Central memory CD8-positive, alpha-beta T cell (primary cell): ENCODE measurements around the gene ME1.
"Not testable (repeated sequence)": the region's sequence is repeated elsewhere in the genome, so short reads cannot be mapped to it uniquely, and the experiment has no call there.

Experiments
- ATAC-seq: fragments of 150-1000 bp; cut with Tn5 transposase; replicated peaks from 2 replicates; pipeline ENCODE4 v1.10.0; 2022; ENCODE audit warnings: mild to moderate bottlenecking, moderate FRiP score, moderate number of reproducible peaks; ENCODE audit not compliant: poor library complexity, severe bottlenecking; ENCODE audit errors: extremely low read depth
- DNase-seq, 2 donors: peaks; one replicate each; pipeline ENCODE4 v3.0.0; 2021; ENCODE audit warnings: low spot score in 2 of 2
- H3K27ac Mint-ChIP-seq: one replicate; pipeline ENCODE4 v1.8.0; 2022; ENCODE audit warnings: low read depth, mild to moderate bottlenecking, moderate library complexity, mixed read lengths
- H3K27me3 Mint-ChIP-seq: one replicate; pipeline ENCODE4 v1.8.0; 2022; ENCODE audit warnings: mixed read lengths
- H3K36me3 Mint-ChIP-seq: one replicate; pipeline ENCODE4 v1.8.0; 2022; ENCODE audit warnings: mild to moderate bottlenecking, moderate library complexity, mixed read lengths; ENCODE audit not compliant: insufficient read depth
- H3K4me1 Mint-ChIP-seq: one replicate; pipeline ENCODE4 v1.8.0; 2022; ENCODE audit warnings: mixed read lengths
- H3K4me3 Mint-ChIP-seq: one replicate; pipeline ENCODE4 v1.8.0; 2022; ENCODE audit warnings: mild to moderate bottlenecking, moderate library complexity, mixed read lengths
- H3K9me3 Mint-ChIP-seq: one replicate; pipeline ENCODE4 v1.8.0; 2022; ENCODE audit warnings: mixed read lengths

The ME1 gene

DNA sequence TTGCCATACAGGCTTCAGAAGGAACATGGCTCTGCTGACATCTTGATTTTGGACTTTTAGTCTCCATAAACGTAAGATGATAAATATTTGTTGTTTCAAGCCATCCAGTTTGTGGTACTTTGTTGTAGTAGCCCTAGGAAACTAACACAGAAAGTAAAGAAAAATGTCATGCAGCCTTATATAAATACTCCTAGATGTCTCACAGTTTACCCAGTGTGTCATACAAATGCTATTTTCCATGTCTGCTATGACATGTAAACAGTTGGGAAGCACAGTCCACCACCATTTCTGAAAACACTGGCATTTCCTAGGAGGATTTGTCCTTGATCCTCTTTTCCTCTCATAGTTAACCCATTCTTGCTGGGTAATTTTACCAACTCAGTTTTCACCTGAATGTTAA, 30.6 kb upstream of the ME1 start:
- no peaks in the 10 kb centered on the region for H3K27me3 Mint-ChIP-seq
- H3K9me3 Mint-ChIP-seq = no peaks in the 10 kb centered on the region
- H3K36me3 Mint-ChIP-seq = no peaks in the 10 kb centered on the region
- no peaks in the 10 kb centered on the region for H3K4me1 Mint-ChIP-seq
- H3K4me3 Mint-ChIP-seq = no peak overlapping the region
- H3K27ac Mint-ChIP-seq = no peak overlapping the region
- ATAC-seq (no peak), DNase-seq (no peak)

DNA sequence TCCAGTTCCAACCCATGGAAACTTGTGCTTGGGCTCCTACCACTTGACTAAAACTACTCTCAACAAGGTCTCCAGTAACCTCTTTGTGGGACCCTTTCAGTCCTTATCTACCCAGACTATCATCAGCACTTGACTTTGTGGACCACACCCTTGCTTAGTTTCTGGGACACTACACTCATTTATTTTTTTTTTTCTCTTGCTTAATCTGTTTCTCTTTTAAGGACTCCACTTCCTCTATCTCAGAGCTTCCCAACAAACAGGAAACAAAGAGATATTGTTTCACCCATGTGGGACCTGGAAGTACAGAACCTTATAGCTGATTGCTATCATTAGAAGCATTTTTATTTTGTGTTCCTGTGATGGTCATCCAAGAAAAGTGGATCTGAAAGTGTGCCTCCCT, 28.8 kb upstream of the ME1 start:
- DNase-seq (no peak), ATAC-seq (no peak)
- no peaks in the 10 kb centered on the region for H3K27me3 Mint-ChIP-seq
- no peak overlapping the region for H3K27ac Mint-ChIP-seq
- H3K9me3 Mint-ChIP-seq = no peaks in the 10 kb centered on the region
- H3K36me3 Mint-ChIP-seq = no peaks in the 10 kb centered on the region
- no peaks in the 10 kb centered on the region for H3K4me1 Mint-ChIP-seq
- no peak overlapping the region for H3K4me3 Mint-ChIP-seq

DNA sequence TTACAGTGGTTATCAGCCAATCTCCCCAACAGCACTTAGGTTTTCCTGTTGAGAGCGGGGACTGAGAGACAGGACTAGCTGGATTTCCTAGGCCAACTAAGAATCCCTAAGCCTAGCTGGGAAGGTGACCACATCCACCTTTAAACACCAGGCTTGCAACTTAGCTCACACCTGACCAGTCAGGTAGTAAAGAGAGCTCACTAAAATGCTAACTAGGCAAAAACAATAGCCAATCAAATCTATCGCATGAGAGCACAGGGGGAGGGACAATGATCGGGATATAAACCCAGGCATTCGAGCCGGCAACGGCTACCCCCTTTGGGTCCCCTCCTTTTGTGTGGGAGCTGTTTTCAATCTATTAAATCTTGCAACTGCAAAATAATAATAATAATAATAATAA, 19.2 kb upstream of the ME1 start:
- not testable (repeated sequence) for ATAC-seq, H3K9me3 Mint-ChIP-seq, H3K27me3 Mint-ChIP-seq, H3K4me1 Mint-ChIP-seq, H3K27ac Mint-ChIP-seq, DNase-seq, H3K36me3 Mint-ChIP-seq, H3K4me3 Mint-ChIP-seq

DNA sequence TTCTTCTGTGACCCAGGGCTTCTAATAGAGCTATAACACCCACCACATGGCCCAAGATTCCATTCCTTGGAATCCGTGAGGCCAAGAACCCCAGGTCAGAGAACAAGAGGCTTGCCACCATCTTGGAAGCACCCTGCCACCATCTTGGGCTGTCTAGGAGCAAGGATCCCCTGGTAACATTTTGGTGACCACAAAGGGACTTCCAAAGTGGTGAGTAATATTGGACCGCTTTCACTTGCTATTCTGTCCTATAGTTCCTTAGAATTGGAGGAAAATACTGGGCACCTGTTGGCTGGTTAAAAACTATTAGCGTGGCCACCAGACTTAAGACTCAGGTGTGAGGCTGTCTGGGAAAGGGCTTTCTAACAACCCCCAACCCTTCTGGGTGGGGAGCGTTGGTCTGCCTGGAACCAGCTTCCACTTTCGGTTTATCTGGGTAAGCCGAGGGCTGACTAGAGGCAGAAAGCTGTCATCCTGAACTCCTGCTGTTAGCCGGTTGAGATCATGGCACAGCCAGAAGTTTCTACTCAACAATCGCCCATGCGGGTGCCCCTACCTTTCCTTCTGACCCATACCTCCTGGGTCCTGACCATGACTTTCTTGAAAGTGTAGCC, 13.3 kb upstream of the ME1 start:
- ATAC-seq, H3K4me1 Mint-ChIP-seq, H3K36me3 Mint-ChIP-seq, H3K27ac Mint-ChIP-seq, DNase-seq, H3K4me3 Mint-ChIP-seq, H3K9me3 Mint-ChIP-seq, H3K27me3 Mint-ChIP-seq: not testable (repeated sequence)

DNA sequence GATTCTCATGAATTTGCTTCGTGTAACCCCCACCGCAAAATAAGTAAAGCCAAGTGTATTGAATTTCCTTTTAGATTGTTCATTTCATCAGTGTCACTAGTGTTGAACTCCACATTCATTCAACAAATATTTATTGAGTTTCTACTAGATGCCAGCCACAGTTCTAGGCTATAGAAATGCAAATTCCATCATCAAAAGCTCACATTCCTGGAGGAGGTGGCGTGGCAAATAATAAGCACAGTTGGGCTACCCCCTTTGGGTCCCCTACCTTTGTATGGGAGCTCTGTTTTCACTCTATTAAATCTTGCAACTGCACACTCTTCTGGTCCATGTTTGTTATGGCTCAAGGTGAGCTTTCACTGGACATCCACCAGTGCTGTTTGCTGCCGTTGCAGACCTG, 12.7 kb upstream of the ME1 start:
- Mint-ChIP-seq H3K27ac (no peak overlapping the region), H3K36me3 (no peaks in the 10 kb centered on the region), H3K9me3 (no peaks in the 10 kb centered on the region)

DNA sequence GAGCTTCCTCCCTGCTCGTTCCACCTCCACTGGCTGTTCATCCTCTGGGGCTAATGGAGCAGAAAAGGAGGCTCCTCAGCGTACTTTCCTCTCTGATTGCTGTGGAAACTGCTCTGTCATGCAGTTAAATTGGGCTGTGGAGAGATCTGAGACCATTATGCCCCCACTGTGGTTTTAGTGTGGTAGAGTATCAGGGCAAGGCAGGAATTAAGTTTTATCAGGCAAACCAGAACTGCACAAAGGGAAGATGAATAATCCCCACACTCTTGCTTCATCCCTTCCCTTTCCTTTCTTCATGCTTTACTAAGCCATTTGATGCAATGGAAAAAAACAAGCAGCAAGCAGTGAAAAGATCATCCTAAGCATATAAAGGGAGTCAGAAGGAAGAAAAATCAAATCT, 11.9 kb upstream of the ME1 start:
- H3K27ac Mint-ChIP-seq = no peak overlapping the region
- no peak overlapping the region for H3K4me3 Mint-ChIP-seq
- H3K9me3 Mint-ChIP-seq = no peaks in the 10 kb centered on the region
- no peaks in the 10 kb centered on the region for H3K36me3 Mint-ChIP-seq
- ATAC-seq (no peak), DNase-seq (no peak)
- no peaks in the 10 kb centered on the region for H3K4me1 Mint-ChIP-seq
- no peaks in the 10 kb centered on the region for H3K27me3 Mint-ChIP-seq

More for the DNA sequence above, 12.7 kb upstream of the ME1 start:
- no peaks in the 10 kb centered on the region for H3K27me3 Mint-ChIP-seq
- DNase-seq (no peak), ATAC-seq (no peak)
- H3K4me3 Mint-ChIP-seq = no peak overlapping the region
- H3K4me1 Mint-ChIP-seq = no peaks in the 10 kb centered on the region

DNA sequence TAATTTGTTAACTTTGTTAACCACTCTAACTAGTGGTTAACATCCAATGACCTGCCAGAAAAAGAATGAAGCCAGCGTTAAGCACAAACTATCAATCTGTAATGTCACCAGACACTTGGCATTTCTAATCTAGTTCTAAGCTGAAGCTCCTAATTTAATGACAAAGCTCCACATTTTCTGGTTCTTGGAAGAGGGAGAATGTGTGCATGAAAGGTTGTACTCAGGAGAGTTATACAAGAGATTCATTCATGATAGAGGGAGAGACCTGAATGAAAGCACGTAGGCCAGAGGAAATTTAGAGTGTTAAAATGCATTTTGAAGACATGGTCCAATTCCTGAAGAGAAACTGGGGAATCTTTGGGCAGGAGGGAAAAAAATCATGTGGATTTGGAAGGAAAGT, 8.3 kb upstream of the ME1 start:
- ATAC-seq (no peak), DNase-seq (no peak)
- H3K9me3 Mint-ChIP-seq = no peaks in the 10 kb centered on the region
- H3K4me3 Mint-ChIP-seq = no peak overlapping the region
- H3K36me3 Mint-ChIP-seq = no peaks in the 10 kb centered on the region
- H3K27me3 Mint-ChIP-seq = no peaks in the 10 kb centered on the region
- H3K4me1 Mint-ChIP-seq = no peaks in the 10 kb centered on the region
- no peak overlapping the region for H3K27ac Mint-ChIP-seq

DNA sequence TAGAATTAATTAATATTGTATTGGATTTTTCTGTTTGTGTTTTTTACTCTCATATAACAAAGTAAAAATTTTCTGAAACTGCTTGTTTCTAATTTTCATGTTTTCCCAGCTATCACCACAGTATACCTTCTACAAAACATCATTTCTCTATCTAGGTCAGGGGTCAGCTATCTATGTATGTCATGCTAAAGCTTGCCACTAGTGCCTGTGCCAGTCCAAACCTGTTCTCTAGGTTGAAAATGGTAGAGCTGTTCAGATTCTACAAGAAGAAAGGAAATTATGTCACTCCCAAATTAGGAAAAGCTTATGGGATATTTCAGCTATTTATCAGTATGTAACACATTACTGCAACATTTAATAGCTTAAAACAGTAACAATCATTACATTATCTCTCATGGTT, 5.8 kb upstream of the ME1 start:
- Mint-ChIP-seq H3K4me1 (no peaks in the 10 kb centered on the region), H3K9me3 (no peaks in the 10 kb centered on the region), H3K27me3 (no peaks in the 10 kb centered on the region), H3K36me3 (no peaks in the 10 kb centered on the region), H3K4me3 (no peak overlapping the region), H3K27ac (no peak overlapping the region)
- ATAC-seq (no peak), DNase-seq (no peak)

DNA sequence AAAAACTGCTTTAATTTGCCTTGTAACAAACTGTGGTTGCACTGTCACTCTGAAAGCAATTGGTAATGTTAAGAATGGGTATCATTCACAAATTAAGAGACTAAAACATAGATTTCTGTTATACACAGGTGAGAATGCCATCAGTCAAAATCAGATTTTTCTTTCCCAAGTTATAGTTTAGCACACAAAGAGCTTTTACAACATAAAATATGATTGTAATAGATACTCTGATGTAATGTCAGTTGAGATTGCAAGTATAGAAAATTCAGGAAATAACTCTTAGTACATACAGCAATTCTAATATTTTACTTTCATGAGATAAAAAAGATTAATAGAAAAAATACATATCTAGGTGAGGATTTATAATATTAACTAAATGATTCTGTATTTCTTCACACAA, 2.3 kb upstream of the ME1 start:
- Mint-ChIP-seq H3K36me3 (no peaks in the 10 kb centered on the region), H3K4me3 (no peak overlapping the region), H3K27ac (no peak overlapping the region), H3K4me1 (no peaks in the 10 kb centered on the region), H3K27me3 (peaks cover 11% of the 10 kb centered on the region), H3K9me3 (no peaks in the 10 kb centered on the region)
- DNase-seq (no peak), ATAC-seq (no peak)

DNA sequence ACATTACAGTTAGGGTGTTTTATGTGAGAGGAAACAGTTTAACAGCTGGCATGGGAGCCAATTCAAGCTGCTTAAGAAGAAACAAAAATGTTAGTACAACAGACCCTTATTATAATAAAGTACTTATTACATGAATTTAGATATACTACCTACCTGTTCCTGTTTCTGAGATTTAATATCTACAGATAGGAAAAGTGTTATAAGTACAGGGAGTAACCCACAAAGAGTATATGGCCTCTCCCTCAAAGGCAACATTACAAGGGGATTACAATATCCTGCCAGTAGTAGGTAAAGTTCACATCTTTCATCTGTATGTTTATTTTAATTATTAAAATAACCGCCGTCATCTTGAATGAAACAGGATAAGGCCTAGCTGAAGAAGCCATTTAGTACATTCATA, 1.8 kb upstream of the ME1 start:
- DNase-seq (no peak), ATAC-seq (no peak)
- Mint-ChIP-seq H3K9me3 (no peaks in the 10 kb centered on the region), H3K27ac (no peak overlapping the region), H3K36me3 (no peaks in the 10 kb centered on the region), H3K4me3 (no peak overlapping the region), H3K27me3 (peaks cover 11% of the 10 kb centered on the region), H3K4me1 (no peaks in the 10 kb centered on the region)

DNA sequence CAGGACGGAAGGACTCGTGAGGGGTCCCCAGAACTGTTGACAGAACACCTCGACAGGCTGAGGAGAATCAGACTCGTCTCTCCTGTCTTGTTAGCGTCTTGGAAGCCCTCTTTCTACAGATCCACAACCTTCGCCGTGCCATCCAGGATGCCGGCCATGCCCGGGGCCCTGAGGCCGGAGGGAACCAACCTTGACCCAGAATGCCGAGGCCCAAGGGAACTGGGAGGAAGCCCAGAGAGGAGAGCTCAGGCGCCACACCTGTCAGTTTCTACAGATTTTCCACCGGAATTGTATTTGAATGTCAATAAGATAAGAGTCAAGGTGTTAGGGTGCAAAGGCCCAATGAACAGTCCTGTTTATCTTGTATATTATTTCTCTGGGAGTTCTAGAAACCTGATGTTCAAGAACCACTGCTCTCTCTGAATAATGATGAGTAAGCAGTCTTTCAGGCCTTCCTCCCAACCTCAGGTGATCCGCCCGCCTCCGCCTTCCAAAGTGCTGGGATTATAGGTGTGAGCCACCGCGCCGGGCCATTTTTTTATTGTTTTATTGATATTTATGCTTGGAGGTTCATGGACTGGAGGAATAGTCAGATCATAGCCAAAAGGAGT, 799 bp upstream of the ME1 start:
- Mint-ChIP-seq H3K36me3 (no peaks in the 10 kb centered on the region), H3K4me3 (peak overlapping the region; percentile 66), H3K4me1 (no peaks in the 10 kb centered on the region), H3K9me3 (no peaks in the 10 kb centered on the region), H3K27ac (no peak overlapping the region), H3K27me3 (peaks cover 11% of the 10 kb centered on the region)
- no peak for DNase-seq
- ATAC-seq = no peak

DNA sequence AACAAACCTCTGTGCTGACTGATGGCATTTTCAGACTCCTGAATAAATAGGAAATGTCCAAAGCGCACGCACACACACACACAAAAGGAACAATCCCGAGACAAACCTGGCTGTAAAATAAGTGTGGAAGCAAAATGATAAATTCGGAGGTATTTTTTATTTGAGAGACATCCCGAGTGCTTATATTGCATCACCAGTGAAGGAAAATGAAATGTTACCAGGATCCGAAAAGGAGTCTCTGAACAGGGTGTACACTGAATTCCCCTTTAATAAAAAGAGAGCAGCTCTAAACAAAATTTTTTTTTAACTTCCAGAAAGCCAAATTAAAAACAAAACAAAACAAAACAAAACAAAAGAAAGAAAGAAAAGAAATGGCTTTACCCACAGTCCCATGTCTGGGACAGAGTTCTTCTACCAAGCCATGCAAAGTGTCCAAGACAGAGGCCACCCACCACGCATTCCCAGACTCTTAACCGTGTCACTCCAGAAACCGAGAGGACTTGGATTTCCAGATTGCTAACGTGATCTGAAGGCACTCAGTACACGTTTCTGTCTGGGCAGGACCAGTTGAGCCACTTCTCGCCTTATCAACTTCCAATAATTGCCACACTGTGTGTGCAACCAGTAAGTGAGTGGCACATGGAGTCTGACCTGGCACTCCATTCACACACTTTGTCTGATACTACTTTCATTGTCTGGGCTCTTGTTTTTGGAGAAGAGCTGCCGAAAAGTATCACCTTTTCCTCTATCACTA, 817 bp downstream of the ME1 start:
- DNase-seq (no peak), ATAC-seq (no peak)
- Mint-ChIP-seq H3K27me3 (peaks cover 11% of the 10 kb centered on the region), H3K4me3 (peak overlapping the region; percentile 11), H3K27ac (no peak overlapping the region), H3K36me3 (no peaks in the 10 kb centered on the region), H3K9me3 (peaks cover 5% of the 10 kb centered on the region), H3K4me1 (no peaks in the 10 kb centered on the region)

DNA sequence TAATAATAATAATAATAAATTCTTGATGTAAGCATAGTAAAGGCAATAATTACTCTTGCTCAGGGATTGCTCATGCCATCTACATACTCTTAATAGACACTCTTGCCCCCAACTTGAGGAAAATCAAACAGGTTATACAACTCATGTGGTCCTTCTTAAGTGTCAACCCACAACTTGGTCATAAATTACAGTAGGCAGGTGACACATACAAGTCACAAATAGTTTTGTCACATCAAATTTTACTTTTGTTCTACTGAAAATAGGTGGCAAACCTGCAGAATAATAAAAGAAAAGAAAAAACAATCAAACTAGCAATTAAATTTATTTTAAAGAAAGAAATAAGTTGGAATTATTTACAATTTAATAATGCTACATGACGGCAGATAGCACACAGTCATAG, 1.6 kb downstream of the ME1 start:
- Mint-ChIP-seq H3K27ac (no peak overlapping the region), H3K4me1 (no peaks in the 10 kb centered on the region), H3K9me3 (peaks cover 5% of the 10 kb centered on the region), H3K4me3 (no peak overlapping the region), H3K36me3 (no peaks in the 10 kb centered on the region), H3K27me3 (peaks cover 11% of the 10 kb centered on the region)
- DNase-seq (no peak), ATAC-seq (no peak)
